Stimulated activated CD4-positive, alpha-beta T cell treated with anti-CD3 and anti-CD28 coated beads, Interleukin-15, amount 100 ng/mL, for 1 hour (primary cell): ENCODE measurements around the gene GPN1.
"Not testable (repeated sequence)": the region's sequence is repeated elsewhere in the genome, so short reads cannot be mapped to it uniquely, and the experiment has no call there.

Experiments used
- DNase-seq, 2 donors: peaks; one replicate each; pipeline ENCODE4 v3.0.0-alpha.2; 2020; ENCODE audit warnings: low read depth in 1 of 2, low spot score in 1 of 2

Gene GPN1

DNA sequence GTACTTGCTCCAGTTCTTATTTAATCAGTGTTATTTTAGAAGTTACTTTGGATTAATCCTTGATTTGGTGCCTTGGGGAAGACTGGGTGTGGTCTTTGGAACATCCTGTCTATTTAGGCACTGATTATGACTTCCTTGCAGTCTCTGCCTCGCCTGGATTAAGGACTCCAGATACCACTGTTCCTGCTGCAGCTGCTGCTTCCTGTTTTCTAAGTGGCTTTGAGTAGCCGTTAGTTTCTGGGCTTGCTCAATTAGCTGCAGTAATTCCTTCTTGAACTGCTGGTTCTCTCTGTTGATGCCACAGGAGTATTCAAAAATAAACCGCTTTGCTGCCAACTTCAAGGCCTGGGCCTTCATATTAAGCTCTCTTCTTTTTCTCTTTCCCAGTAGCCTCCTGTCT, 1.9 kb upstream of the GPN1 start:
- not testable (repeated sequence) for DNase-seq

DNA sequence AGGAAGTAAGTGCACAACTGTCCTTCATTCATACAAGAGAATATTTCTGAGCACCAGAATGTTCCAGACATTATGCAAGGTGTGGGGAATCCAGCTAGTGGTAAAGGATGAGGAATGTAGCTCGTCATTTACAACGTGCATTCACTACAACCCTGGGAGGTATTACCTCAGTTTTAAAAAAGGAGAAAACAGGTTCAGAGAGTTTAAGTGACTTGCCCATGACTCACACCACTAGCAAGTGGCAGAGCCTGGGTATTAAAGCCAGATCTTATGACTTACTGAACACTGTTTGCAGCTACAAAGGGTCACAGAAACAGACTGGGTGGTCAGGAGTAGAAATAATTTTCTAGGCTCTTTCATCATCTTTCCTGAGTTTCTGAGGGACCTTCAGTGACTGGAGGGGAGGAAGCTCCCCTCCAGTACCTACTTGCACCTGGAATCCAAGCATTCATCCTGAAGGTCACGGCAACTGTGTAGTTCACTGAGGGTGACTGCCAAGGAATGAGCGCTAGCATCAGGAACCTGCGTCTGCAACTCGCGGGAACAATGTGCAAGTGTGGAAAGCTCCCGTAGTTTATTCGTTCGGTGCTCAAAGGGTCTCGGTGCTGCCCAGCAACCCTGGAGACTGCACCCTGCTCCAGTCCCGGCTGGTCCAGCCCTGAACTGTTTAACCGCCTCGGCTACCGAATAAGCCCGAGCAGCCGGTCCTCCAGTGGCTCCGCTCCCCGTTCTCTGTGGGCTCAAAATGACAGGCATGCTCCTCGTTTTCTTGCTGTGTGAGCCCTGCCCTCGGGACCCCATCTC, 685 bp upstream of the GPN1 start:
- DNase-seq: no peak

DNA sequence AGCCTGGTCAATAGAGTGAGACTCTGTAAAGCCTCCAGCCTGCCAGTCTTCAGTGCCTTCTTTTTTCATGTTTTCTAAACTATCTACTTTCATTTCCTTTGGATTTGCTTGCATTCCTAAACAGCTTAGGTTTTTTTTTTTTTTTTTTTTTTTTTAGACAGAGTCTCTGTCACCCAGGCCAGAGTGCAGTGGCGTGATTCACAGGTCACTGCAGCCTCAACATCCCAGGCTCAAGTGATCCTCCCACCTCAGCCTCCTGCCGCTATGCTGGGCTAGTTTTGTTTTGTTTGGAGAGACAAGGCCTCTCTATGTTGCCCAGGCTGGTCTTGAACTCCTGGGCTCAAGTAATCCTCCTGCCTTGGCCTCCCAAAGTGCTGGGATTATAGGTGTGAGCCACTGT, 1.4 kb downstream of the GPN1 start:
- DNase-seq: not testable (repeated sequence)

DNA sequence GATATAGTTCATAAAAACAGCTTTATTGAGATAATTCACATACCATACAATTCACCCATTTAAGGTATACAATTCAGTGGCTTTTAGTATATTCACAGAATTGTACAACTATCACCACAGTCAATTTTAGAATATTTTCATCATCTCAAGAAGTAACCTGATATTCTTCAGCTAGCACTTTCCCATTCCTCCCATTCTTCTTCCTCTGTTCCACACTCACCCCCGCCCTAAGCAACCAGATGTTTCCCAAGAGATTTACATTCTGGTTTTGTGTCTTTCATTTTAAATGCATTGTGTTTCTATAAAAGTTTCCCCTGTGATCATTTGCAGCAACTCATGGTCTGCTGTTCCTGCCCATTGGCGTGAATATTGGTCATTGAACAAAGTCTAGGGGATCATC, 5.4 kb downstream of the GPN1 start:
- no peak for DNase-seq

DNA sequence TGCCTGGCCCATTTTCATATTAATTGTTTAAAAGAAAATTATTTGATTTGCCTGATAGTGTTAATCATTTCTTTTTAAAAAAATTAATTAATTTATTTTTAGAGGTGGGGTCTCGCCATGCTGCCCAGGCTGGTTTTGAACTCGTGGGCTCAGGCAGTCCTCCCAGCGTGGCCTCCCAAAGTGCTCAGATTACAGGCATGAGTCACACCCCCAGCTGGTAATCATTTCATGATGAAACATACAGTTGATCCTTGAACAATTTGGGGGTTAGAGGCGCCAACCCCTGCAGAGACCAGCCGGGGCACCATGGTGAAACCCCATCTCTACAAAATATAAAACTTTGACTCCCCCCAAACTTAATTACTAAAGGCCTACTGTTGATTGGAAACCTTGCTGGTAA, 7.9 kb downstream of the GPN1 start:
- DNase-seq: no peak

DNA sequence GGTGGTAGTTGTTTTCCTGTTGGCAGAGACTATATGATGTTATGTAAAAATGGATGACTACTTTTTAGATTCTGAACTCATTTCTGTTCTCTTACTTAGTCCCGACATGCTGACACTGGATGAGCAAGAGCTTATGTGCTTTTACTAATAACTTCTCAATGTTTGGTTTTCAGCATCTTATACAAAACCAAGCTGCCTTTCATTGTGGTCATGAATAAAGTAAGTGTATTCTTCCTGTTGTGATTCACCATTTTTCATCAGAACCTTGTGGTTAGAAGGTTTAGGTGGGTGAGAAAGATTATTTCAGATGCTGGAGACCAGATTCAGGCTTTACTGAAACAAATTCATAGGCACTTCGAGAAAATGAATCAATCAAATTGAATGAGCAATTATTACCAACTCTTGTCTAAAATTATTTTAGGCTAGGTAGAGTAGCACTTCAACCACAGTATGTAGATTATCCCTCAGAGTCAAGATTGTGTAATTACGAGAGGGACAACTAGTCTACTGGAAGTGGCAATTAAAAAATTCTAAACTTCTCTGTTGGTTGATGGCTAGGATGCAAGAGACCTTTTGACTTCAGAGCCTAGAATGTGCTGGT, 9.3 kb downstream of the GPN1 start:
- no peak for DNase-seq

DNA sequence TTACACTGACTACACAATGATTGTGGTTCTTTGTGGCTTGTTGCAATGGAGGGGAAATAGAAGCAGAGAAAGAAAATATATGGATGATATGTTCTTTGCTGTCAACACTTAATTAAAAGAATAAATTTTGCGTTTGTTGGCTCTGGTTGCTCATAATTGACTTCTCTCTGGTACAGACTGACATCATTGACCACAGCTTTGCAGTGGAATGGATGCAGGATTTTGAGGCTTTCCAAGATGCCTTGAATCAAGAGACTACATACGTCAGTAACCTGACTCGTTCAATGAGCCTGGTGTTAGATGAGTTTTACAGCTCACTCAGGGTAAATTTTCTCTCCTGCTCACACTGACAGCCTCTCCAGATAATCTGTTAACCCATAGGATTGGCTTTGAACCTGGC, 9.9 kb downstream of the GPN1 start:
- no peak for DNase-seq

DNA sequence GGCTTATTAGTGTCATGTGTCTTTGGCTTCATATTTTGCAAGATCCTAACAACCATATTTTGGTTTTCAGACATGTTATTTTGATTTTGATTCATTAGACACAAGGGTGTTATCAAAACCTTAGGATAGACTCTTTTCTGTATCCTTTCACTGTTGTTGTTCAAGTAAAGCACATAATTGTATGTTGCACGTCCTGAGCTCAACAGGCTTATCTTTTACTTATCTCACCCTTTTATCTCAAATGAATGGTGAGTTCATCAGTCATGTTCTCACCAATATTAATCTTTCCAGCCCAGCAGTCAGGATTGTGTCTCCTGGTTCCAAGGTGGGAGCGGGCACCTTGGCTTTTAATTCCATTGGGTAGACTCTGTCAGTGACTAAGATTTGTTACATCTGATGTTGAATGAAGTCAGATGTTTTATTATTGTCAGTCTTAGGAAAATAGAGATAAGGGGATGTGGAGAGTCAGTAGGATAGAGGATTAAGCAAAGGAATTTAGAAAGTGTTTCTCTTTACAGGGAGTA, 11.9 kb downstream of the GPN1 start:
- no peak for DNase-seq

DNA sequence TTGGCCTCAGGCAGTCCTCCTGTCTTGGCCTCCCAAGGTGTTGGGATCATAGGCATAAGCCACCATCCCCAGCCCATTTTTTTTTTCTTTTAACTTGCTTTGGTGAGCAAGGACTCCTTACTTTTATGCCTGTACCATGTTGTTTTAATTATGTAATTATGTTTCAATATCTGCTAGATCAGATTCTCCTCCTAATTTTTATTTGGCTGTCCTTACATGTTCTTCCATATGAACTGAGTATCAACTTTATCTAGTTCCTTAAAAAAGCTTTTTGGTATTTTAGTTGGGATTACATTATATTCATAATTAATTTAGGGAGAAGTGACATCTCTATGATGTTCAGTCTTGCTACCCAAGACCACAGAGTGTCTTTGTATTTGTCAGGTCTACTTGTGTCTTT, 16.3 kb downstream of the GPN1 start:
- no peak for DNase-seq

DNA sequence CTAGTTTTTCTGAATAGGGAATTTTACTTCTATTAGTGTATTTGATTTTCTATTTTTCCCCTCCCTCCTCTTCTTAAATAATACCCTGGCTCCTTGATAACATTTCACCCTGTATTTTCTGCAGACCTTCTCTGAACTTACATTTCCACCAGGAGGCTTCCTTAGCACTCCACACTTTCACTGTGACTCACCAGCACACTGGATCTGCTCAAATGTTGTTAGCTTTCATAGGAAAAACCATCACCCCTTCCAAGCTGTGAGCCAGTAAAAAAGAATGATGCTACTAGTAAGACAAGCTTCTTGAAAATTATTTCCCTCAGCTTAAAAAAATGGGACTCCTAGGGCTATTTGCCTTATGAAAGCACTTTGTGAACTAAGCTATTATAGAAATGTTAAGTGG, 18.4 kb downstream of the GPN1 start:
- no peak for DNase-seq

DNA sequence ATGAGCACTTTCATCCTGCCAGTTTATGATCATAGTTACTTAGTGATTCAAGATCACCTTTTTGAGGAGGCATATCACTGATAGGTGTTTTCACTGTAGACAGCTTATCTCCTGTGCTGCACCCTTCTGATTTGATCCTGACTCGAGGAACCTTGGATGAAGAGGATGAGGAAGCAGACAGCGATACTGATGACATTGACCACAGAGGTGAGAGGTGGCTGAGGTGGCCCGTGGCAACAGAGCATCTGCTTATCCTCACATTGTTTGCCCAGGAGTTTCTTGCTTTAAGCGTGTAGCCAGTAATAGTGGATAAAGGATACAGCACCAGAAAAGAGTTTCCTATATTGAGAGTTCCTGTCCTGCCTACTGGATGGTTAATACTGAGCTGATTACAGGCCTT, 18.9 kb downstream of the GPN1 start:
- no peak for DNase-seq

DNA sequence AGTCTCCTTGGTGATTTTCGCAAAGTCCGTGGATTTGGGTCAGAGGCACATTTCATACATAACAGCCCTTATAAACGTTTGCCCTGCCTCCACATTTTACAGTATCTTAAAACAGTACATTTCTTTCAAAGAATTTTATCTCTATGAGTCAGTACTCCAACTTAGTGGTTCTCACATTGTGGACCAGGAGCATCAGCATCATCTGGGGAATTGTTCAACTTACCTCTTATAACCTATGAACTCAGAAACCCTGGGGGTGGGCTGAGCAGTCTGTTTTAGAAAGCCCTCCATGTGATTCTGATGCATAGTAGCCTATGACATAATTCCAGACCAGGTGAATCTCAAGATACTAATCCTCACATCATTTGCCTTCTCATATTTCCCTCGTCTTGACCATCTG, 22.2 kb downstream of the GPN1 start:
- DNase-seq: no peak

DNA sequence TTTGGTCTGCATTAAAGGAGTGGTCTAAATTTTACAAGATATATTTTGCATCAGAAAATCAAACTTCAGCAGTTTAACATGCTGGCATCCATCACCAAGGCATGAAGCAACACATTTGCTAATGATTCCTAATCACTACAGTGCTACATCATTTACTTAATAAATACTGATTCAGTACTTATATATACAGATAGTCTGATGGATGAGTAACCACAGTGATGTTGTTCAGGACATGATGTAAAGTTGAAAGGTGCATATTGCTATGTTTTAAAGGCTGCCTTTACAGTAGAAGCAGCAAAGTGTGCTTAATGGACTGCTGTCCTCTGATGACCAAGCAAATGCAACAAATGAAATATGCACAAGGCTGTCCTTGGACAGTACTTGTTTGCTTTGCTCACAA, 23.5 kb downstream of the GPN1 start:
- DNase-seq: no peak

DNA sequence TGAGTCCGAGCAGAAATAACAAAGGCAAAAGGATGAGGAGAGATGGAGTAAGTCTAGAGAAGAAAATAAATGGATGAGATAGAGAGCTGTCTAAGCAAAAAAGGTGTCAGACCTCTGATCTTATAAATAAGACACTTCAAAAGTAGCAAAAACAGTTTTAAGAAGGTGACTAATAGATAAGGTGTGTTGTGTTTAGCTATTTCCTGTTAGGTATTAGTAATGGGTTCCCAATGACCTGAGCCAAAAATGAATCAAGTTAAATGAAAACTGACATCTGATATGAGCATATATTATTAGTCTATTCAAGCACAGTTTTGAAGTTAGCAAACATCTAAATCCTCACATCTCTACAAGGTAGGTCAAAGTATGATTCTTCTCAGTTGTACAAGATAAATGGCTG, 23.9 kb downstream of the GPN1 start:
- no peak for DNase-seq

DNA sequence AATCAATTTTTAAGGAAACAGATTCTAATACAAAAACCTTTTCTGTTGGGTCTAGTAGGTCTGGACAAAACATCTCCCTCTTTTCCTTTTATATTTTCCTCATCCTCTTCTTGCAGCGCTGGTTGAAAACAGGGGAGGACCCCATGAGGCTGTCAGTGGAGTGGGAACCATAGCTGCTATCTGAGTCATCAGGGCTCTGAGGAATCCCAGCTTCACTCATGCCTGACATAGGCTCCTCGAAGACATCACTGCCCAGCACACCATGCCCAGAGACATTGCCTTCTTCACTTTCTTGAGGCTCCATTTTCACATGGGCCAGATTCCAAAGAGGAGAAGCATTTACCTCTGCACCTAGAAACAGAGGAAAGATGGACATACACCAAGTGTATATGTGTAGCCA, 24.5 kb downstream of the GPN1 start:
- no peak for DNase-seq

DNA sequence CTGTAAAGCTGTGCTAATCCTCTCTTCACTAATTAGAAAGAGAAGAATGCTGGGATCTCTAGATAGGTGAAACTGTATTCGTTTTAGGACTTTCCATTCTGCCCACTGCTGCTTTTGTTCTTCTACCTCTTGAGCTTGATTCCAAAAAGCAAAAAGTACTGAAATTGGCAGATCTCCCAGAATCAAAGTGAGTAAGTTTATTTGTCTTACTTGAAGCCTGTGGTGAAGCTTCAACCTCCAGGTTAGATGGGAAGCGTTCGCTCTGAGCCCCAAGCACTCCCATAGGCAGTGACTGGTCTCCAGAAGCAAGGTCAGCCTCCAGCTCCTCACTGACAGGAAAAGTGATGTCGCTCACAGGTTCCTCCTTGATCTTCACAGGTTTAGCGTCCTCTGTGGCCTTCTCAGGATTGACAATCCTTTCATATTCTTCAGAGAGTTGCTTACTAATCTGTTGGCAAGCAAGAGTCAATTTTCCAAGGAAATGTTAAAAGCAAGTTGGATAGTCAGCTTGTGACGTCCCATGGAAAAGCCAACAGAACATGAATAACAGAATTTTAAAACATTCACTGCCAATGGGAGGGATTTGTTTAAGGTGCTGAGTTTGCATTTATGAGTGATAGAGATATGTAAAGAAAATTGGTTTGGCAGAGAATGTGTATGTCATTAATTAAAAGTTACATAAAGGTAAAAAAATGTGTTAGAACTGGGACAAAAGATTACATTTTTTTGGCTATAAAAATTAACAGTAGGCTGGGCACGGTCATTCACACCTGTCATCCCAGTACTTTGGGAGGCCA, 26.5 kb downstream of the GPN1 start:
- no peak for DNase-seq

DNA sequence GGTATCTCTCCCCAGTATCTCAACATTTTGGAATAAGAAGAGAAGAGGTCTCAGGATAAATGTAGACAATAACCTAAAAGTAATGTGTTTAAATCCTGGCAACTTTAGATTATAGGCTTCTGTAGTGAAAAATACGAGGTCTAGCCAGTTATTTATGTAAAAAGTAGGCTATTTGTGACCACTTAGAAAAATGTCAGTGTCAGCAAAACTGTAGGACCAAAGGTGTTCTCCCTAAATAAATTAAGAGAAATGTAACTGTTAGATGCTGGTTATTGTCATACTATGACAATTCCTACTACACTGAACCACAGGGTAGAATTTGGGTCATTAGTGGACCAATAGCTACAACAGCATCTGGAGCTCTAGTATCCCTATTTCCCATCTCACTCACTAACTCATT, 32.5 kb downstream of the GPN1 start:
- no peak for DNase-seq

DNA sequence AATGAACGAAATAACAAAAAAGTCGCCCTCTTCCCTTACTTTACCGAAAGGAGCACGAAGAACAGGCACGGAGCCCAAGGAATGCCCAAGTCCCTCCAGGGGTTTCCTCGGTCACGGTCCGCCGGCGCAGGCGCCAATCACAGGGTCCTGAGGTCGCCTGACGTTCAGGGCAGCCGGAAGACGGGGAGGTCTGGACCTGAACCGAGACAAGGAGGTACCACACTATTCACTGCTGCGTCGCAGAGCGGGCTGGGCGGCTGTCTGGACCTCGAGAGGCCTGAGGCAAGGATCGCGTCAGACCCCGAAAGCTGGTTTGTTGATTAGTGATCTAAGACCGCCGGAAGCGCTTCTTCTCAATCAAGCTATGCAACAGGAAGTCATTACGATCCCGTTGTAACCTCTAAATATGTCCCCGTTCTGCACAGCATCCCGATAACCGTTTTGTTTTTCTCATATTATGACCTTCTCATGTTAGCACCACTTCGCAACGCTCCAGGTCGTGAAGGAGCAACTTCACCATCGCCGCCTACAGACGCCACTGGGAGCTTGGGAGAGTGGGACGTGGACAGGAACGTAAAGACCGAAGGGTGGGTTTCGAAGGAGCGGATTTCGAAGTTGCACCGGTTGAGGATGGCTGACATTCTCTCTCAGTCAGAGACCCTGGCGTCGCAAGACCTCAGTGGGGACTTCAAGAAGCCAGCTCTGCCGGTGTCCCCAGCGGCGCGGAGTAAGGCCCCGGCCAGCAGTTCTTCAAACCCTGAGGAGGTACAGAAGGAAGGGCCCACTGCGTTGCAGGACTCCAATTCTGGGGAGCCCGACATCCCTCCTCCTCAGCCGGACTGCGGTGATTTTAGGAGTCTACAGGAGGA, 34.7 kb downstream of the GPN1 start, which contains the start of the genes SLC4A1AP and SUPT7L:
SLC4A1AP (plus strand) TSS at position 605 of the 869 bp plus-strand sequence; CDS start at position 631, 26 bp downstream.
SUPT7L (minus strand) TSS at position 330 of the 869 bp plus-strand sequence. CDS start 1,422 bp downstream, outside the sequence.
- peak; percentile 58 to 59 for DNase-seq

DNA sequence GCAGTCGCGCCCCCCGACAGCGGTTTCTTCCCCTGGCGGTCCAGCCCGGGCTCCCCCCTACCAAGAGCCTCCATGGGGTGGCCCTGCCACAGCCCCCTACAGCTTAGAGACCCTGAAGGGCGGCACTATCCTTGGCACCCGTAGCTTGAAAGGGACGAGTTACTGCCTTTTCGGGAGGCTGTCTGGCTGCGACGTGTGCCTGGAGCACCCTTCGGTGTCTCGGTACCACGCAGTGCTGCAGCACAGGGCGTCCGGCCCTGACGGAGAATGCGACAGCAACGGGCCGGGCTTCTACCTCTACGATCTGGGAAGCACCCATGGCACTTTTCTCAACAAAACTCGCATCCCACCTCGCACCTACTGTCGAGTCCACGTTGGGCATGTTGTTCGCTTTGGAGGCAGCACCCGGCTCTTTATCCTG, 35.3 kb downstream of the GPN1 start:
- no peak for DNase-seq

DNA sequence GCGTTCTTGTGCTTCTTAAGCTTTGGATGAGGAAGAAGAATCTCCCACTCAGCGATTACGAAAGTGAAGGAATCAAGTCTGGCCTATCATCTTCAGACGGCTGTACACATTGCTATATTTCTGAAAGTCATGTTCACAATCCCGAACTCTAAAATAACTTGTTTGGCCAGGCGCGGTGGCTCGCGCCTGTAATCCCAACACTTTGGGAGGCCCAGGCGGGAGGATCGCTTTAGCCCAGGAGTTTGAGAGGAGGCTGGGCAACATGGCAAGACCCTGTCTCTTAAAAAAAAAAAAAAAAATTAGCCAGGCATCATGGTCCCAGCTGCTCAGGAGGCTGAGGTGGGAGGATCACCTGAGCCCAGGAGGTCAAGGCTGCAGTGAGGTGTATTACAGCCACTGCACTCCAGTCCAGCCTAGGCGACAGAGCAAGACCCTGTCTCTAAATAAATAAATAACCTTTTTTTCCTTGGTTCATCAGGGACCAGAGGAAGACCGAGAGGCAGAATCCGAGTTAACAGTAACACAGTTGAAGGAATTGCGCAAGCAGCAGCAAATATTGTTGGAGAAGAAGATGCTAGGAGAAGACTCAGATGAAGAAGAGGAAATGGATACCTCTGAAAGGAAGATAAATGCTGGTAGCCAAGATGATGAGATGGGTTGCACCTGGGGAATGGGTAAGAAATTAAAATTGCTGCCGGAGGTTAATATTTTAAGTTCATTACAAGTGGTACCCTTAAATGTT, 35.9 kb downstream of the GPN1 start:
- no peak for DNase-seq
